Fibroblast of lung (primary cell): ENCODE results near the gene RAB43.

ENCODE experiments used
- EZH2 ChIP-seq: IDR thresholded peaks from 2 replicates; pipeline ENCODE4 v1.5.1; 2012; ENCODE audit warnings: low read length, control low read depth, mild to moderate bottlenecking; ENCODE audit errors: missing control alignments
- TF ChIP-seq, protein P1 (sequence below), 2 donors: IDR thresholded peaks in 1 of 2; conservative IDR thresholded peaks in 1 of 2; 1 replicate in 1 of 2; 2 replicates in 1 of 2; pipeline ENCODE4 v1.5.1; 2011 to 2012; ENCODE audit warnings: low read length in 2 of 2, control low read depth in 1 of 2, inconsistent platforms in 1 of 2, low read depth in 1 of 2, mild to moderate bottlenecking in 1 of 2

DNA sequence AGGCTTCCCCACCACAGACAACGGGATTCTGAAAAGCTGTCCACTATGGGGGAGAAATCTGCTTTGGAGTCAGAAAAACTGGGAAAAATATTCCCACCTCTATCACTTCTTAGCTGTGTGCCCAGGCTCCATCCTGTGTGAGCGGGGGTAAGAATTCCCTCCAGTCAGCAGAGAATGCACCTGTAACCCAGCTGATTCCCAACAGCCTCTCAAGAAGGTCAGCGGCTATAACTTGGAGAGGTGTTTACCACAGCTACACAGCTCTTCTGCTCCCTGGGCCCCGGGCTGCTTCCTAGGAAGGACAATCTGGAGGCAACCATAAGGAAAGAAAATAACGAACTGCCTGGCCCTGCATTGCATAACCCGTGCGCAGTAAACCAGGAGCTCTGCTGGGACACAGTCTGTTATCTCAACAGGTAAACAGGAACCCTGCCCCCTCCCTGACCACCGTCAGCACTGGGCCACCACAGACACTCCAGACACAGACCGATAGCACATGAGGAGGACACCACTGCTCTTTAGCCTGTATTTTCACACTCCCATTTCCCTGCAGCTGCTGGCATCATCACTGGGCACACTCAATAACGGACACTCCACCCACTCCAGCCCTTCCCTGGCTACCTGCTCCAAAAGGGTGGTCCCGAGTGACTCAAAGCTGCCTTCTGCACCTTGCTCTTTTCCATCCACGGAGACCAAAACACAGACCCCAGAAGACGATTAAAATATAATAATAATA is 2.1 kb downstream of the RAB43 start:
- TF ChIP-seq EZH2, result no peak
- TF ChIP-seq, protein P1, sequence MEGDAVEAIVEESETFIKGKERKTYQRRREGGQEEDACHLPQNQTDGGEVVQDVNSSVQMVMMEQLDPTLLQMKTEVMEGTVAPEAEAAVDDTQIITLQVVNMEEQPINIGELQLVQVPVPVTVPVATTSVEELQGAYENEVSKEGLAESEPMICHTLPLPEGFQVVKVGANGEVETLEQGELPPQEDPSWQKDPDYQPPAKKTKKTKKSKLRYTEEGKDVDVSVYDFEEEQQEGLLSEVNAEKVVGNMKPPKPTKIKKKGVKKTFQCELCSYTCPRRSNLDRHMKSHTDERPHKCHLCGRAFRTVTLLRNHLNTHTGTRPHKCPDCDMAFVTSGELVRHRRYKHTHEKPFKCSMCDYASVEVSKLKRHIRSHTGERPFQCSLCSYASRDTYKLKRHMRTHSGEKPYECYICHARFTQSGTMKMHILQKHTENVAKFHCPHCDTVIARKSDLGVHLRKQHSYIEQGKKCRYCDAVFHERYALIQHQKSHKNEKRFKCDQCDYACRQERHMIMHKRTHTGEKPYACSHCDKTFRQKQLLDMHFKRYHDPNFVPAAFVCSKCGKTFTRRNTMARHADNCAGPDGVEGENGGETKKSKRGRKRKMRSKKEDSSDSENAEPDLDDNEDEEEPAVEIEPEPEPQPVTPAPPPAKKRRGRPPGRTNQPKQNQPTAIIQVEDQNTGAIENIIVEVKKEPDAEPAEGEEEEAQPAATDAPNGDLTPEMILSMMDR (conservative IDR thresholded peaks at IDR 0.05 in 1 of 2, IDR thresholded peaks at IDR 0.05 in 1 of 2; ENCODE audit: low read depth in 1 of 2, low read length in 2 of 2), result no peak
